Mucosa of descending colon (tissue), 3 donors: Measurements from ENCODE around the gene SPATC1L. TPM values are rescaled to one million over a fixed set of nuclear protein-coding genes. Genes with fewer than 3 reads are reported as not detected.
"Not testable (repeated sequence)": the region's sequence is repeated elsewhere in the genome, so short reads cannot be mapped to it uniquely, and the experiment has no call there.

Source experiments
- ATAC-seq: fragments of 200-7000 bp; cut with Tn5 transposase; one replicate; pipeline ENCODE4 v1.9.1; 2020; ENCODE audit warnings: mild to moderate bottlenecking, moderate library complexity
- DNase-seq, 3 donors: peaks; one replicate each; pipeline ENCODE4 v3.0.0-alpha.2; 2020
- H3K36me3 ChIP-seq: fragments of 200-600 bp; one replicate; pipeline ENCODE4 v1.8.0; 2021; ENCODE audit warnings: low read depth, mild to moderate bottlenecking
- H3K4me1 ChIP-seq: fragments of 200-600 bp; one replicate; pipeline ENCODE4 v1.8.0; 2021; ENCODE audit warnings: low read depth, mild to moderate bottlenecking
- H3K4me3 ChIP-seq: fragments of 200-600 bp; one replicate; pipeline ENCODE4 v1.8.0; 2021; ENCODE audit warnings: mild to moderate bottlenecking
- H3K9me3 ChIP-seq: fragments of 200-600 bp; one replicate; pipeline ENCODE4 v1.8.0; 2021; ENCODE audit warnings: mild to moderate bottlenecking
- CTCF ChIP-seq: fragments of 200-600 bp; IDR thresholded peaks from one replicate; pipeline ENCODE4 v1.8.0; 2022; ENCODE audit warnings: antibody characterized with exemption, mild to moderate bottlenecking
- intact Hi-C, 2 donors: fragments of 100-400 bp; cut with DNase I in 1 of 2; cut with micrococcal nuclease in 1 of 2; formaldehyde crosslinking; loops; one replicate each; pipeline versions ENCODE4 v1.11.0 to v1.11.1; 2022; cut with DNase I, micrococcal nuclease
- total RNA-seq, 3 donors: library from RNA; stranded (reverse); fragmentation: NEBNext Ultra II Directional in 2 of 3; extraction: Animal tissue kit (Norgen Biotek cat#: 25700) in 2 of 3; gene quantifications; one replicate each; pipeline versions ENCODE4 v1.2.1 to v1.2.4, GENCODE V29; 2021 to 2023
- donor health status: DM: no; HTN: no; CAD: no; lungs with moderate emphysema.
- donor health status: DM: no; HTN: no; CAD: no.
- donor health status: DM: no; HTN: yes; CAD: no.

SPATC1L gene
- total RNA-seq, 3 donors from 2014 or later, result 4.6 to 10.9 (median 4.6) TPM

- no peak overlapping the region for H3K4me3 ChIP-seq
- TF ChIP-seq CTCF, result no peak
- H3K36me3 ChIP-seq, result no peaks in the 10 kb centered on the region
- ATAC-seq (no peak), DNase-seq (no peak)
- H3K9me3 ChIP-seq, result no peaks in the 10 kb centered on the region
- H3K4me1 ChIP-seq, result peaks cover 4% of the 10 kb centered on the region
- intact Hi-C loops, result no loop called here
These were observed 3.0 kb upstream of the SPATC1L start for GRCh38 chr21:46187261-46187660.

DNA sequence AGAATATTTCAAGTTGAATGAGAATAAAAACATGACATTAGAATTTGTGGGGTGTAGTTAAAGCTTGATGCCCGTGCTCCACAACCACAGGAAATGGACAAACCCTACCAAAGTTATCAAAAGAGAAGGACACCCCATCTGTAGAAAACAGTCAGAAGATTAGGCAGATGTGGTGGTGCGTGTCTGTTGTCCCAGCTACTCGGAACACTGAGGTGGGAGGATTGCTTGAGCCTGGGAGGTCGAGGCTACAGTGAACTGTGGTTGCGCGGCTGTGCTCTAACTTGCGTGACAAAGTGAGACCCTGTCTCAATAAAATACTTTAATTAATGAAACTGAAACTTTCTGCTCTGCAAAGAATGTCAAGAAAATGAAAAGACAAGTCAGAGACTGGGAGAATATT lies 1.5 kb upstream of the SPATC1L start:
- ATAC-seq (no peak), DNase-seq (peak in 1 of 3 donors; percentile 17)
- intact Hi-C loops, result no loop called here
- no peak for TF ChIP-seq CTCF
- peaks cover 4% of the 10 kb centered on the region for H3K4me1 ChIP-seq
- no peaks in the 10 kb centered on the region for H3K9me3 ChIP-seq
- no peak overlapping the region for H3K4me3 ChIP-seq
- H3K36me3 ChIP-seq, result no peaks in the 10 kb centered on the region

- Histone ChIP-seq H3K4me1 (peaks cover 4% of the 10 kb centered on the region), H3K36me3 (no peaks in the 10 kb centered on the region), H3K9me3 (no peaks in the 10 kb centered on the region), H3K4me3 (no peak overlapping the region)
- intact Hi-C loops, result no loop called here
- TF ChIP-seq CTCF, result no peak
- ATAC-seq (peak; percentile 61), DNase-seq (peak; percentile 65 to 92 (median 89))
These were observed 631 bp upstream of the SPATC1L start for GRCh38 chr21:46184625-46185555.

GRCh38 chr21:46183337-46183909 lies 836 bp downstream of the SPATC1L start:
- H3K36me3 ChIP-seq, H3K4me1 ChIP-seq, DNase-seq, ATAC-seq, H3K4me3 ChIP-seq, intact Hi-C loops, H3K9me3 ChIP-seq: not testable (repeated sequence)

- H3K9me3 ChIP-seq, result no peaks in the 10 kb centered on the region
- TF ChIP-seq CTCF, result no peak
- no peak overlapping the region for H3K4me3 ChIP-seq
- no peaks in the 10 kb centered on the region for H3K36me3 ChIP-seq
- intact Hi-C loops, result no loop called here
- DNase-seq, result peak in 1 of 3 donors; percentile 45
- peaks cover 4% of the 10 kb centered on the region for H3K4me1 ChIP-seq
- no peak for ATAC-seq
These were observed 1.5 kb downstream of the SPATC1L start for GRCh38 chr21:46182548-46183336.
